ENCODE results near the gene NECAB3. TPM values are rescaled to one million over a fixed set of nuclear protein-coding genes. Genes with fewer than 3 reads are reported as not detected.

The NECAB3 gene
- total and polyA plus RNA-seq, 2 of the 13 experiments (the other 11 are each of a cell fraction or from before 2014, with no cell fraction given): 61.5 to 65.5 TPM

DNA sequence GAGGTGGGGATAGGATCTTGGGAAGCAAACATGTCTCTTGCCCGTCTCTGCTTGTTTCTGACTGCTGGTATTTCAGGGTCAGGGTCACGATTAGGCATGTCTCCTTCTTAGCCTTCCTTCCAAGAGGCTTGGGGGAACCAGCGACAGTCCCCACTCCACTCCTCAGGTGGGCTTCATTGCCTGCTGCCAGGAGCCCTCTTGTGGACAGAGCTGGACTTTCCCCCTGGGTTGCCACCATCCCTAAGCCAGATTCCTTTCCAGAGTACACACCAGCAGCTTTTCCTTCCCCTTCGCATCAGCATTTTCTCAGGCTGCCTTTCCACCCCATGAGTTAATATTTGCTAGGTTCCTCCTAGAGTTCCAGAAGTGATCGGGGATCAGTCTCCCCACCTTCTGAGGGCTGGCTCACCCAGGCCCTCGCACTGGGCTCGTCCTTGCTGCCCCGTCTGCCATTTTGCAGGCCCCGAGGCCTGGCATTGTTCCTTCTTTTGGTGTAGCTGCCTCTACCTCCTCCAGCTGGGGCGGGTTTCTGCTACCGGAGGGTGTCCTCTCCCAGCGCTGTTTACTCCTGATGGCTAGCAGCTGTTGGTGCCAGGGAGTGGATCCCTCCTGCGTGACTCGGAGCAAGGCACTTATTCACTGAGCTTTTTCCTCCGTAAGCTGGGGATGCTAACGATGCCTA is 20.9 kb downstream of the NECAB3 start (continued):
- TF ChIP-seq, protein P1, sequence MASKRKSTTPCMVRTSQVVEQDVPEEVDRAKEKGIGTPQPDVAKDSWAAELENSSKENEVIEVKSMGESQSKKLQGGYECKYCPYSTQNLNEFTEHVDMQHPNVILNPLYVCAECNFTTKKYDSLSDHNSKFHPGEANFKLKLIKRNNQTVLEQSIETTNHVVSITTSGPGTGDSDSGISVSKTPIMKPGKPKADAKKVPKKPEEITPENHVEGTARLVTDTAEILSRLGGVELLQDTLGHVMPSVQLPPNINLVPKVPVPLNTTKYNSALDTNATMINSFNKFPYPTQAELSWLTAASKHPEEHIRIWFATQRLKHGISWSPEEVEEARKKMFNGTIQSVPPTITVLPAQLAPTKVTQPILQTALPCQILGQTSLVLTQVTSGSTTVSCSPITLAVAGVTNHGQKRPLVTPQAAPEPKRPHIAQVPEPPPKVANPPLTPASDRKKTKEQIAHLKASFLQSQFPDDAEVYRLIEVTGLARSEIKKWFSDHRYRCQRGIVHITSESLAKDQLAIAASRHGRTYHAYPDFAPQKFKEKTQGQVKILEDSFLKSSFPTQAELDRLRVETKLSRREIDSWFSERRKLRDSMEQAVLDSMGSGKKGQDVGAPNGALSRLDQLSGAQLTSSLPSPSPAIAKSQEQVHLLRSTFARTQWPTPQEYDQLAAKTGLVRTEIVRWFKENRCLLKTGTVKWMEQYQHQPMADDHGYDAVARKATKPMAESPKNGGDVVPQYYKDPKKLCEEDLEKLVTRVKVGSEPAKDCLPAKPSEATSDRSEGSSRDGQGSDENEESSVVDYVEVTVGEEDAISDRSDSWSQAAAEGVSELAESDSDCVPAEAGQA (IDR thresholded peaks at IDR 0.05; ENCODE audit: low read depth): no peak
- TF ChIP-seq, protein P1 (CRISPR knock-in tag; IDR thresholded peaks at IDR 0.05; ENCODE audit: borderline replicate concordance): no peak
- TF ChIP-seq POLR2G (IDR thresholded peaks at IDR 0.05; ENCODE audit: low read depth, low read length): peak; percentile 73
- no peak for TF ChIP-seq PHF8 (CRISPR knock-in tag; IDR thresholded peaks at IDR 0.05)
- TF ChIP-seq EED (CRISPR knock-in tag; IDR thresholded peaks at IDR 0.05): peak; percentile 45; the same call in 1 of the 2 replicates
- no peak for TF ChIP-seq KDM1A (CRISPR knock-in tag; IDR thresholded peaks at IDR 0.05)
- no peak for TF ChIP-seq AHR (CRISPR knock-in tag; IDR thresholded peaks at IDR 0.05)
- TF ChIP-seq PCBP1 (IDR thresholded peaks at IDR 0.05; ENCODE audit: borderline replicate concordance, low read depth, low read length): no peak
- TF ChIP-seq HNRNPH1 (optimal IDR thresholded peaks at IDR 0.05; ENCODE audit: low read depth, low read length): peak; percentile 53
- TF ChIP-seq, protein P2, sequence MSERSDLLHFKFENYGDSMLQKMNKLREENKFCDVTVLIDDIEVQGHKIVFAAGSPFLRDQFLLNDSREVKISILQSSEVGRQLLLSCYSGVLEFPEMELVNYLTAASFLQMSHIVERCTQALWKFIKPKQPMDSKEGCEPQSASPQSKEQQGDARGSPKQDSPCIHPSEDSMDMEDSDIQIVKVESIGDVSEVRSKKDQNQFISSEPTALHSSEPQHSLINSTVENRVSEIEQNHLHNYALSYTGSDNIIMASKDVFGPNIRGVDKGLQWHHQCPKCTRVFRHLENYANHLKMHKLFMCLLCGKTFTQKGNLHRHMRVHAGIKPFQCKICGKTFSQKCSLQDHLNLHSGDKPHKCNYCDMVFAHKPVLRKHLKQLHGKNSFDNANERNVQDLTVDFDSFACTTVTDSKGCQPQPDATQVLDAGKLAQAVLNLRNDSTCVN (CRISPR knock-in tag; IDR thresholded peaks at IDR 0.05; ENCODE audit: borderline replicate concordance): no peak
- TF ChIP-seq, protein P3, sequence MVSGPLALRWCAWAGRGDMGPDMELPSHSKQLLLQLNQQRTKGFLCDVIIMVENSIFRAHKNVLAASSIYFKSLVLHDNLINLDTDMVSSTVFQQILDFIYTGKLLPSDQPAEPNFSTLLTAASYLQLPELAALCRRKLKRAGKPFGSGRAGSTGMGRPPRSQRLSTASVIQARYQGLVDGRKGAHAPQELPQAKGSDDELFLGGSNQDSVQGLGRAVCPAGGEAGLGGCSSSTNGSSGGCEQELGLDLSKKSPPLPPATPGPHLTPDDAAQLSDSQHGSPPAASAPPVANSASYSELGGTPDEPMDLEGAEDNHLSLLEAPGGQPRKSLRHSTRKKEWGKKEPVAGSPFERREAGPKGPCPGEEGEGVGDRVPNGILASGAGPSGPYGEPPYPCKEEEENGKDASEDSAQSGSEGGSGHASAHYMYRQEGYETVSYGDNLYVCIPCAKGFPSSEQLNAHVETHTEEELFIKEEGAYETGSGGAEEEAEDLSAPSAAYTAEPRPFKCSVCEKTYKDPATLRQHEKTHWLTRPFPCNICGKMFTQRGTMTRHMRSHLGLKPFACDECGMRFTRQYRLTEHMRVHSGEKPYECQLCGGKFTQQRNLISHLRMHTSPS (CRISPR knock-in tag; IDR thresholded peaks at IDR 0.05; ENCODE audit: low read depth): no peak
- peak; percentile 36; the same call in 1 of the 2 replicates for TF ChIP-seq ZNF263 (CRISPR knock-in tag; IDR thresholded peaks at IDR 0.05)
- no peak for TF ChIP-seq GLI4 (CRISPR knock-in tag; IDR thresholded peaks at IDR 0.05; ENCODE audit: borderline replicate concordance)
- TF ChIP-seq ELF4 (CRISPR knock-in tag; IDR thresholded peaks at IDR 0.05; ENCODE audit: borderline replicate concordance): no peak
- TF ChIP-seq TCF7L2 (IDR thresholded peaks at IDR 0.05; ENCODE audit: low read depth, low read length): no peak
- TF ChIP-seq ZNF547 (CRISPR knock-in tag; IDR thresholded peaks at IDR 0.05): 0 out of 2 replicates have a peak, but pooled peaks have one; percentile 23
- TF ChIP-seq ZNF232 (CRISPR knock-in tag; IDR thresholded peaks at IDR 0.05; ENCODE audit: borderline replicate concordance): peak; percentile 37; the same call in 1 of the 2 replicates
- TF ChIP-seq ZNF496 (CRISPR knock-in tag; IDR thresholded peaks at IDR 0.05; ENCODE audit: insufficient replicate concordance): no peak
- no peak for TF ChIP-seq ZNF3 (CRISPR knock-in tag; IDR thresholded peaks at IDR 0.05)
- no peak for TF ChIP-seq ZNF317 (CRISPR knock-in tag; IDR thresholded peaks at IDR 0.05)
- no peak for TF ChIP-seq ZNF564 (CRISPR knock-in tag; IDR thresholded peaks at IDR 0.05)
